T follicular helper cell (primary cell): ENCODE data around the gene DDX55.
"Not testable (repeated sequence)": the region's sequence is repeated elsewhere in the genome, so short reads cannot be mapped to it uniquely, and the experiment has no call there.

Experiments
- DNase-seq: peaks from one replicate; pipeline ENCODE4 v3.0.0-alpha.2; 2020; ENCODE audit warnings: low read depth
- total RNA-seq, 2 experiments: gene quantifications; one replicate each; lab custom pipeline; 2026; lab: John Stamatoyannopoulos, UW

The DDX55 gene
- total RNA-seq = 58.2 to 107 reads per million in 2 experiments

GRCh38 chr12:123601602-123602489 is at the start of gene DDX55:
TSS of gene DDX55 (plus strand) at chr12:123602099. CDS start at chr12:123602149, 50 bp downstream.
- peak; percentile 84 for DNase-seq

- not testable (repeated sequence) for DNase-seq
Observed at GRCh38 chr12:123554136-123554535, 47.8 kb upstream of the DDX55 start.

- not testable (repeated sequence) for DNase-seq
Observed at GRCh38 chr12:123554843-123555242, 47.1 kb upstream of the DDX55 start.

- DNase-seq = not testable (repeated sequence)
Observed at GRCh38 chr12:123558487-123558886, 43.4 kb upstream of the DDX55 start.

- no peak for DNase-seq
Observed at GRCh38 chr12:123559468-123559867, 42.4 kb upstream of the DDX55 start.

GRCh38 chr12:123571343-123571813 is 30.5 kb upstream of the DDX55 start:
- no peak for DNase-seq

- no peak for DNase-seq
Observed at GRCh38 chr12:123572391-123572790, 29.5 kb upstream of the DDX55 start.

- DNase-seq = no peak
Observed at GRCh38 chr12:123573870-123574269, 28.0 kb upstream of the DDX55 start.

- DNase-seq = no peak
Observed at GRCh38 chr12:123576611-123577010, 25.3 kb upstream of the DDX55 start.

GRCh38 chr12:123578243-123578642 is 23.7 kb upstream of the DDX55 start:
- no peak for DNase-seq

GRCh38 chr12:123578829-123579228 is 23.1 kb upstream of the DDX55 start:
- not testable (repeated sequence) for DNase-seq

GRCh38 chr12:123580772-123581171 is 21.1 kb upstream of the DDX55 start:
- no peak for DNase-seq

- no peak for DNase-seq
Observed at GRCh38 chr12:123591702-123592481, 10.0 kb upstream of the DDX55 start.

- DNase-seq = no peak
Observed at GRCh38 chr12:123595729-123596128, 6.2 kb upstream of the DDX55 start.

GRCh38 chr12:123597100-123597499 is 4.8 kb upstream of the DDX55 start:
- no peak for DNase-seq

- no peak for DNase-seq
Observed at GRCh38 chr12:123598522-123598921, 3.4 kb upstream of the DDX55 start.

- DNase-seq = no peak
Observed at GRCh38 chr12:123599310-123599709, 2.6 kb upstream of the DDX55 start.

- DNase-seq = no peak
Observed at GRCh38 chr12:123599721-123600120, 2.2 kb upstream of the DDX55 start.

GRCh38 chr12:123602651-123603195 is 824 bp downstream of the DDX55 start:
- no peak for DNase-seq

- not testable (repeated sequence) for DNase-seq
Observed at GRCh38 chr12:123603495-123603894, 1.6 kb downstream of the DDX55 start.

GRCh38 chr12:123607756-123608155 is 5.9 kb downstream of the DDX55 start:
- DNase-seq = no peak

GRCh38 chr12:123608182-123608581 is 6.3 kb downstream of the DDX55 start:
- DNase-seq = no peak
